Measurements from ENCODE around the gene ERC1. TPM values are rescaled to one million over a fixed set of nuclear protein-coding genes. Genes with fewer than 3 reads are reported as not detected.
A peak's percentile ranks its signal among the peaks of the same experiment; 100 is the strongest.
"Not testable (repeated sequence)": the region's sequence is repeated elsewhere in the genome, so short reads cannot be mapped to it uniquely, and the experiment has no call there.

ERC1 gene
- total and polyA plus RNA-seq, 5 experiments from 2014 or later, result 14.0 to 51.9 (median 22.5) TPM

DNA sequence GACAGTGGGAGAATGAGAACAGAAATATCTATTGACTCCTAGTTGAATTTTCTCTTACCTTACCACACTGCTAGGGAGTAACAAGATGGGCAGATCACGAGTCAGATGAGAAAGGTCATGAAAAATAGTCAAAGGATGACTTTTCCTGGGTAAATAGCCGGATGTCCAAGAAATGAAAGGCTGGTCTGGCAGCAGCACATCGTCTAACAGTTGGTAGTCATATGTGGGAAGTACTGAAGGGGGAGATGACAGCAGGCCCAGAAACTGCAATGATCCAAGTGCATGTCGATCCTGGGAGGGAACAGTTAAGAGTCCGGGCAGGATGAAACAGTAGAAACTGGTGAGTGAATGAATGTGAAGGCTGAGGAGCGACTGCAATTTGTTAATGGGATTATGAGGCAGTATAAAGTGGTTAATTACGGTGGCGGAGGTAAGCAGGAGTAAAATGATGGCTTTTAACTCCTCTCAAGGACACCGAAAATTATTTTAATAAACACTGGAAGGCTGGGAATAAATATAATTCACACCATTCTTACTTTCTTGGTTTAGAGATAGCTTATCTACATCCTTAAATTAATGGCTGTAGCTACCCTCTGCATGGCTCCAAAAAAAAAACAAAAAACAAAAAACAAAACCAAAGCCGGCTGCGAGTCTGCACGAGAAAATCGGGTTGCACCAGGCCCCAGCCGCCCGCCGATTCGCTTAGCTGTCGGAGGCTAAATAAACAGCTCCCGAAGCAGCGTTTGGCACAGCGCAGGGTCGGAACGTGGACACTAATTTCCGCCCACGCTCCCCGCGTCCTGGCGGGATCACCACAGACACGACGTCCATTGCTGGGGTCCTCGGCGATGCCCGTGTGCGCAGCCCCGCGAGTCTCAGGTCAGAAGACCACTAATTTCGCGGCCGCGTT, 1.0 kb upstream of the ERC1 start:
- ATAC-seq (peak; percentile 18 to 32), DNase-seq (peak in 9 of 10 donors; percentile 7 to 70 (median 35))
- no peaks in the 10 kb centered on the region for H3K27me3 Mint-ChIP-seq
- peak overlapping the region; percentile 81 to 96 (median 90) for H3K4me3 Mint-ChIP-seq
- peaks cover 0 to 1% (median 0%) of the 10 kb centered on the region in 3 donors for H3K36me3 Mint-ChIP-seq
- H3K4me1 Mint-ChIP-seq, result peaks cover 23 to 44% (median 41%) of the 10 kb centered on the region in 4 donors
- H3K27ac Mint-ChIP-seq, result peak overlapping the region; percentile 89 to 97 (median 92)
- no peaks in the 10 kb centered on the region for H3K9me3 Mint-ChIP-seq
- POLR2A ChIA-PET, result interaction anchor here (0.8 to 3.0 kb wide), 5 partner anchors 12 to 603 kb away, joined by 3 to 27 read pairs (median 4); partner anchors contain the start of gene RAD52

DNA sequence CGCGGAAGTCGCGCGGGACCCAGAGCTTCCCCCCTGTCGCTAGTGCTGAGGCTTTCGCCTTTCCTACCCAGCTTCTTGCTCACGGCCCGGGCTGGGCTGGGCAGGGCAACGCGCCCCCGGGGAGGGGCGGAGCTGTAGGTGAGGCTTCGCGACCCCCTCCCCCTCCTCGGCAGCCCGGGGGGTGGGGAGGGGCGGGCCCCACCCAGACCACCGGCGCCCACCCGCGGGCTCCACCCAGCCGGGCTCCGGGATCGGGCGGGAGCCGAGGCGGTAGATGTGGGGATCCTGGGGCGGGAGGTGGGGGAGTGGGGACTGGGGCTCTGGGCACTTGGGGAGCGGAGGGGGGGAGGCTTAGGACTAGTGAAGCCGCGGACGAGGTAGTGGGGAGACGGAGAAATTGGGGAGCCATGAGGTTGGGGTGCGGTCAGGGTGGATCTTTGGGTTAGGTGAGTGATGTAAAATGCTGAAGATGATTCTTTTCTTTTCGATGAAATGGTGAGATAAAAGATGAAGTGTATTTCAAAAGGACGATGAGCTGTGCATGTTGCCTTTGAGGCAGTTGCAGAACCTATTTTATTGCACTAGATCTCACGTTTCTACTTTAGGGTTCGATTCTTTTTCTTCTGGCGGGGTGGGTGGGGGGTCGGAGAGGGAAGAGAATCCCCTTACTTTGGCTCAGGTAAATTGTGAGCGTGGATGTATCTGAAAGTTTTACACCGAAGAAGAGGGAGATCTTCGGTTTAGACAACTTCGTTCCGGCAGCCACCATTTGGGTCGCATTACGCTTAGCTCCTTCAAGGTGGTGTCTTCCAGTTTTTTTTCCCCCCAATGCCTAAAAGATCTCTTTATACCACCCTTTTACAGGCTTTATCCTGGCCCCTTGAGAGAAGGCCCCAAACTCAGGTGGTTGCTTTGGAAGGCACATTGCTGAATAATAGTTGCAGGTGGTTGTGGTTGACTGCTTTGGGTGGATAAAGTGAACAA, 619 bp downstream of the ERC1 start:
- peak in 6 of 10 donors; percentile 16 to 52 (median 39) for DNase-seq
- peak overlapping the region; percentile 87 to 99 (median 96) for H3K27ac Mint-ChIP-seq
- peaks cover 31 to 53% (median 50%) of the 10 kb centered on the region in 4 donors for H3K4me1 Mint-ChIP-seq
- H3K9me3 Mint-ChIP-seq, result no peaks in the 10 kb centered on the region
- ATAC-seq, result peak; percentile 30 to 37
- peak overlapping the region; percentile 88 to 98 (median 96) for H3K4me3 Mint-ChIP-seq
- H3K27me3 Mint-ChIP-seq, result no peaks in the 10 kb centered on the region
- peaks cover 0 to 1% (median 0%) of the 10 kb centered on the region in 3 donors for H3K36me3 Mint-ChIP-seq
- POLR2A ChIA-PET, result interaction anchor here (0.6 to 3.0 kb wide), 6 partner anchors 16 to 592 kb away, joined by 3 to 27 read pairs (median 4); partner anchors contain the start of genes CCDC77 and RAD52

DNA sequence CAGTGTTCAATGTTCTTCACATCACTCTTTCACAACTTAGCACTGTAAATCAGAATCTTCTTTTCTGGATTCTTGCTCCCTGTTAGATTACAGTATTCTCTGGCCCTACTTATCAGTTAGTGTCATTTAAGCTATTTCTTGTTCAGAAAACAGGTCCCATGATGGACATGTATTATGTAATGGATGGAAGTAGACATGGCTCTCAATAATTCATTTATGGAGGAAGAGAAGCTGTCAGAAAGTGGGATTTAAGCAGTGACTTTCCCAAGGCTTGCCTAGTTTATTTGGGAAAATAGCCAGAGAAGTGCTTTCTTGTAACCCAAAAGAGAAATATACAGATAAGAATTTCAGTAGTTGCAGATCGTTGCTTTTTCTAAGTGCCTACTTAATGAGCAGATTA, 1.6 kb downstream of the ERC1 start:
- H3K4me1 Mint-ChIP-seq, result peaks cover 37 to 61% (median 60%) of the 10 kb centered on the region in 4 donors
- POLR2A ChIA-PET, result interaction anchor here (3.0 kb wide), 1 partner anchor 43 kb away, joined by 27 read pairs; the partner anchor contains the start of gene RAD52
- peak overlapping the region in 7 of 10 donors; percentile 1 to 99 (median 95) for H3K27ac Mint-ChIP-seq
- no peaks in the 10 kb centered on the region for H3K9me3 Mint-ChIP-seq
- H3K4me3 Mint-ChIP-seq, result peak overlapping the region; percentile 27 to 98 (median 96)
- H3K36me3 Mint-ChIP-seq, result peaks cover 0 to 1% (median 0%) of the 10 kb centered on the region in 3 donors
- ATAC-seq (no peak), DNase-seq (no peak)
- H3K27me3 Mint-ChIP-seq, result no peaks in the 10 kb centered on the region

DNA sequence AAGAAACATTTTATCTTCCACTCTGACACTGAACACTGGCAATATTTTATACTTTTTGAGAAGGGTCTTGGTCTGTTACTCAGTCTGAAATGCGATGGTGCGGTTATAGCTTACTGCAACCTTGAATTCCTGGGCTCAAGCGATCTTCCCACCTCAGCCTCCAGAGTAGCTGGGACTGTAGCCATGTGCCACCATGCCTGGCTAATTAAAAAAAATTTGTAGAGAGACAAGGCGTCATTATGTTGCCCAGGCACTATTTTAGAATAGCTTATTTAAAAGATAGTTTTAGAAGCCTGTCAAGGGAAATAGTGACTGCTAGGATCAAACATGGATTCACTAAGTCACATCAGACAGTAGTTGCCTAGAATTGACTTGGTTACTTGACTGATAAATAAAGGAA, 5.9 kb downstream of the ERC1 start:
- peaks cover 19 to 50% (median 45%) of the 10 kb centered on the region in 4 donors for H3K4me1 Mint-ChIP-seq
- POLR2A ChIA-PET, result interaction anchor here (1.7 kb wide), 1 partner anchor 47 kb away, joined by 3 read pairs; the partner anchor contains the start of gene RAD52
- H3K36me3 Mint-ChIP-seq, result peaks cover 0 to 14% (median 5%) of the 10 kb centered on the region in 3 donors
- no peaks in the 10 kb centered on the region for H3K9me3 Mint-ChIP-seq
- H3K27ac Mint-ChIP-seq, result peak overlapping the region in 1 of 10 donors; percentile 82
- ATAC-seq, result no peak
- no peak for DNase-seq
- no peak overlapping the region for H3K4me3 Mint-ChIP-seq
- H3K27me3 Mint-ChIP-seq, result no peaks in the 10 kb centered on the region

DNA sequence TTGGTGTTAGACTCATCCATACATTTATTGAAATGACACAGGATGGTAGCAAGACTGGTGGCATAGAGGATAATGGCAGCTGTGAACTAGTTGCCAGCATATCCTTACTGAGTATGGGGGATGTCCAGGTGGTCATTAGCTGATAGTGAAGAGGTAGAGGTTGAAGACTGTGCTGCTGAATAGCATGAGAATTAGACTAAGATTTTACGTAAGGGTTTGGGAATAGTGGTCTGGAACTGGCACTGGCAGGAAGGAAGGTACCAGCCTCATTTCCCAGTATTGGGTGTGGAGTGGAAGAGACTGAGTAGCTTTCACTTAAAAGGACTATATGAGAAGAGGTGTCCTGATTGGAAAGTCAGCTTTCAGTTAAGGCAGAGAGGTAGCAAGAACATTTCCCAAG, 6.5 kb downstream of the ERC1 start:
- no peak for ATAC-seq
- Mint-ChIP-seq H3K27me3 (no peaks in the 10 kb centered on the region), H3K4me1 (peaks cover 19 to 44% (median 38%) of the 10 kb centered on the region in 4 donors), H3K36me3 (peaks cover 0 to 14% (median 5%) of the 10 kb centered on the region in 3 donors), H3K9me3 (no peaks in the 10 kb centered on the region), H3K27ac (peak overlapping the region in 5 of 10 donors; percentile 3 to 54 (median 33)), H3K4me3 (no peak overlapping the region)
- POLR2A ChIA-PET, result interaction anchor here (1.7 kb wide), 1 partner anchor 48 kb away, joined by 3 read pairs; the partner anchor contains the start of gene RAD52
- no peak for DNase-seq

DNA sequence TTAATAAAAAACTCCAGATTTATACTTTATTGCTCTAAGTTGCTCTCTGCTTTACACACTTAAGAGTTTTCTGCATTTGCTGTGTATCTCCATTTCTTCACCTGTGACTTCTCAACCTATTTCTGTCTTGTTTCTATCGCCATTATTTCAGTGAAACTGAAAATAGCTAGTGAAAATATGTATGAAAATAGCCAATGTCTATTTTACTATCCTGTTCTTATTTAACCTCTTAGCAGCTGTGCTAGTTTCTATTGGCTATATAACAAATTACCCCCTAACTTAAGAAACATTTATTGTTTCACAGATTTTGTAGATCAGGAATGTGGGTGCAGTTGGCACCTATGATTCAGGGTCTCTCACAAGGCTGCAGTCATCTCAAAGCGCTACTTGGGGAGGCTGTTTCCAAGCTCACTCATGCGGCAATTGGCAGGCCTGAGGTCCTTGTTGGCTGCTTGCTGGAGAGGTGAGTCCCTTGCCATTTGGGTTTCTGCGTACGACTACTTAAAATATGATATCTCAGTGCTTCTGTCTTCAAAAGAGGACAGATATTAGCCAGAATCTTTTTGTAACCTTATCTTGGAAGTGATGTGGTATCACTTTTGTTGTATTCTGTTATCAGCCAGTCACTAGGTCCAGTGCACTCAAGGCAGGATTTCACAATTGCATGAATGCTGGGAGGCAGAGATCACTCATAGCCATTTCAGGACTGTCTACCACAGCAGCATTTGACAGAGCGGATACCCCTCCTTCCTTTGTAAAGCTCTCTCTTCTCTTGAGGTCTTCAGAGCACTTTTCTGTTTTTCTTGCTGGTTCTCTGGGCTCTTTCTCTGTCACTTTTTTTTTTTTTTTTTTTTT, 7.2 kb downstream of the ERC1 start:
- Mint-ChIP-seq H3K4me3 (no peak overlapping the region), H3K36me3 (peaks cover 0 to 18% (median 5%) of the 10 kb centered on the region in 3 donors), H3K27me3 (no peaks in the 10 kb centered on the region), H3K4me1 (peaks cover 16 to 40% (median 34%) of the 10 kb centered on the region in 4 donors), H3K27ac (peak overlapping the region in 2 of 10 donors; percentile 2 to 33), H3K9me3 (no peaks in the 10 kb centered on the region)
- POLR2A ChIA-PET, result interaction anchor here (1.0 to 1.7 kb wide), 2 partner anchors 48 to 49 kb away, joined by 3 read pairs; partner anchors contain the start of gene RAD52
- DNase-seq (no peak), ATAC-seq (no peak)

DNA sequence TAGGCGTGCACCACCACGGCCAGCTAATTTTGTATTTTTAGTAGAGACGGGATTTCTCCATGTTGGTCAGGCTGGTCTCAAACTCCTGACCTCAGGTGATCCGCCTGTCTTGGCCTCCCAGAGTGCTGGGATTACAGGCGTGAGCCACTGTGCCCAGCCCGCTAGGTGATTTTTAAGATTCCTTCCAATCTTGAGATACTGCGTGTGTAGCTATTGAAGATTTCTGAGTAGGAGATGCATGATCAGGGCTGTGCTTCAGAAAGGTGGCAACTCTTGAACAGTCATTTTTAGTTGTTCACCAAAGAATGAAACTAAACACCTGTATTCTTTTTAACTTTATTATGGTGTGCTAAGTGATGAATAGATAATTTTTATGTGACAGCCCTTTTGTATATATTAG, 8.7 kb downstream of the ERC1 start:
- H3K27ac Mint-ChIP-seq, DNase-seq, H3K9me3 Mint-ChIP-seq, H3K27me3 Mint-ChIP-seq, POLR2A ChIA-PET, H3K4me3 Mint-ChIP-seq, ATAC-seq: not testable (repeated sequence)
- Mint-ChIP-seq H3K36me3 (peaks cover 0 to 21% (median 5%) of the 10 kb centered on the region in 3 donors), H3K4me1 (peaks cover 20 to 42% (median 37%) of the 10 kb centered on the region in 4 donors)

DNA sequence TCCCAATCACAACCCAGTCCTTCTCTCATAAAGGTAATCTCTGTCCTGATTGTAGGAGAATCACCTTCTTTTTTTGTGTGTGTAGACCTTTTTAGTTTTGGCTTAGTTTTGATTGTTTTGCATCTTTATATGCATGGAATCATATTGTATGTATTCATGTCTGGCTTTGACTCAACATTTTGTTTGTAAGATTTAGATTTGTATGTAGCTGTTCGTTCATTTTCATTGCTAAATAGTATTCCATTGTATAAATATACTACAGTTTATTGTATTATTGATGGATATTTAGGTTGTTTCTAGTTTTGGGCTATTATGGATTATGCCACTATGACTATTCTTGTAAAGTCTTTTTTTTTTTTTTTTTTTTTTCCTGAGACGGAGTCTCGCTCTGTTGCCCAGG, 10.5 kb downstream of the ERC1 start:
- Mint-ChIP-seq H3K4me3 (no peak overlapping the region), H3K27ac (no peak overlapping the region), H3K9me3 (no peaks in the 10 kb centered on the region), H3K4me1 (peaks cover 12 to 33% (median 28%) of the 10 kb centered on the region in 4 donors), H3K36me3 (peaks cover 0 to 21% (median 7%) of the 10 kb centered on the region in 3 donors), H3K27me3 (no peaks in the 10 kb centered on the region)
- no peak for ATAC-seq
- no peak for DNase-seq
- POLR2A ChIA-PET, result no interaction called here

DNA sequence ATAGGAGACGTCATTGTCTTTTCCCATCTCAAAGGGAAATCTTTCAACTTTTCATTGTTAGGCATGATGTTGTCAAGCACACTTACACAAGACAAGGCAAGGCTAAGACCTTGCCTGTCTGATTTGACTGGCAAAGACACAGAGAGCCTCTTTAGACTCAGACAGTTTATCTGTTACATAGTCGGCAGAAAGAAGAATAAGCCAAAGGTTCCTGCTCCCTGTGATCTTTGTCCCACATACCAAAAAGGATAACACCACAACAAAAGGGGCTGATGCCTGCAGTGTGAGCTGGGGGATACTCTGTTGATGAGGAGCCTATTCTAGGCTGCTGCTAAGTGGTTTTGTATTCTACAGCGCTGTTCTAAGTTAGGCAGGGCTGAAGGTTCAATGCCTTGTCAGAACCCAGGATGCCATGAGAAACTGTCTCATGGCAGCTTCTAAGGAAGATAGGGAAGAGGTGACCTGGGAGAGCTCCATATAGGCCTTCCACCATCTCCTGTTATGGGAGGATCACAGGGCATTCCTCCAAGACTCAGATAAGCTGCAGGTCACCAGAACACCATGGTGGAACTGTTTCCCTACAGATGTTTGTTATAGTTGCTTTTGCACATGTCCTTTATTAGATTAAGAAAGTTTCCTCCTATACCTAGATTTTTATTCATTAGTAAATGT, 12.7 kb downstream of the ERC1 start:
- no peaks in the 10 kb centered on the region for H3K27me3 Mint-ChIP-seq
- H3K27ac Mint-ChIP-seq, result peak overlapping the region in 4 of 10 donors; percentile 2 to 69 (median 43)
- POLR2A ChIA-PET, result no interaction called here
- peak overlapping the region in 1 of 10 donors; percentile 7 for H3K4me3 Mint-ChIP-seq
- H3K4me1 Mint-ChIP-seq, result peaks cover 7 to 25% (median 14%) of the 10 kb centered on the region in 4 donors
- no peak for DNase-seq
- peaks cover 0 to 21% (median 7%) of the 10 kb centered on the region in 3 donors for H3K36me3 Mint-ChIP-seq
- H3K9me3 Mint-ChIP-seq, result no peaks in the 10 kb centered on the region
- no peak for ATAC-seq

DNA sequence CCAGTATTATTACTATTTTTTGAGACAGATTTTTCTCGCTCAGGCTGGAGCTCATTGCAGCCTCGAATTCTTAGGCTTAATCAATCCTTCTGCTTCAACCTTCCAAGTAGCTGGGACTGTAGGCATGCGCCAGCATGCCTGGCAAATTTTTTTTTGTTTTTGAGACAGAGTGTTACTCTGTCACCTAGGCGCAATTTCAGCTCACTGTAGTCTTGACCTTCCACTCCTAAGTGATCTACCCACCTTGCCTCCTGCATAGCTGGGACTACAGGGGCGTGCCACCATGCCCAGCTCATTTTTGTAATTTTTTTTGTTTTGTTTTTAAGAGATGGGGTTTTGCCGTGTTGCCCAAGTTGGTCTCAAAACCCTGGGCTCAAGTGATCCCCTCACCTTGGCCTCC, 15.2 kb downstream of the ERC1 start:
- ATAC-seq (no peak), DNase-seq (no peak)
- Mint-ChIP-seq H3K27ac (peak overlapping the region in 1 of 10 donors; percentile 25), H3K36me3 (peaks cover 0 to 17% (median 7%) of the 10 kb centered on the region in 3 donors), H3K4me1 (peaks cover 7 to 20% (median 11%) of the 10 kb centered on the region in 4 donors), H3K9me3 (no peaks in the 10 kb centered on the region), H3K27me3 (no peaks in the 10 kb centered on the region), H3K4me3 (no peak overlapping the region)
- POLR2A ChIA-PET, result no interaction called here

DNA sequence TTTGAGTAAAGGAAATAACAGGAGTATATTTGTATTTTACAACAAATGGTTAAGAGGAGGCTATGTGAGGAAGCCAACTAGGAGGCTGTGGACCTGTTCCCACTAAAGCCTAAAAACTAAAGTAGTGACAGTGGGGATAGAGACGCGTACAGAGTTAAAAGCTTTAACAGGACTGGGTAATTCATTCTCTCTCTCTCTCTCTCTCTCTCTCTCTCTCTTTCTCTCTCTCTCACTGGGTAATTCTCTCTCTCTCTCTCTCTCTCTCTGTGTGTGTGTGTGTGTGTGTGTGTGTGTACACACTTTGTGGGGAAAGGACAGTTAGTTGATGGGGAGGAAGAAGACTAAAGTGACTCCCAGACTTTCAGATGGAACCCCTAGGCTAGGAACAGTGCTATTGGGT, 16.3 kb downstream of the ERC1 start:
- H3K27me3 Mint-ChIP-seq, result no peaks in the 10 kb centered on the region
- H3K27ac Mint-ChIP-seq, result no peak overlapping the region
- peaks cover 7 to 20% (median 11%) of the 10 kb centered on the region in 4 donors for H3K4me1 Mint-ChIP-seq
- POLR2A ChIA-PET, result no interaction called here
- ATAC-seq, result no peak
- no peak for DNase-seq
- H3K4me3 Mint-ChIP-seq, result no peak overlapping the region
- H3K9me3 Mint-ChIP-seq, result no peaks in the 10 kb centered on the region
- H3K36me3 Mint-ChIP-seq, result peaks cover 0 to 13% (median 4%) of the 10 kb centered on the region in 3 donors
